ENCODE results near the gene LLPH. TPM values are rescaled to one million over a fixed set of nuclear protein-coding genes. Genes with fewer than 3 reads are reported as not detected.
"Not testable (repeated sequence)": the region's sequence is repeated elsewhere in the genome, so short reads cannot be mapped to it uniquely, and the experiment has no call there.

LLPH gene
- 10 to 100 TPM in 2 of 4 donors, 1 to 10 TPM in 2; 5.0 to 17.5 (median 9.5) TPM for total RNA-seq

- ATAC-seq = peak; percentile 93
- no peaks in the 10 kb centered on the region for H3K9me3 ChIP-seq
- H3K36me3 ChIP-seq = peaks cover 2 to 38% of the 10 kb centered on the region in 2 donors
- 0% methylated on average over 6 to 7 of the region's 49 CpGs for WGBS, 2 donors (ENCODE audit: low coverage in 1 of 2)
- H3K4me3 ChIP-seq = peak within 1 kb of the TSS; percentile 74 to 84
- peak; percentile 42 to 74 for TF ChIP-seq POLR2A (IDR thresholded peaks at IDR 0.05)
- TF ChIP-seq EP300 (IDR thresholded peaks at IDR 0.05) = no peak
- peak; percentile 94 for TF ChIP-seq POLR2AphosphoS5 (IDR thresholded peaks at IDR 0.05)
- TF ChIP-seq CTCF (IDR thresholded peaks at IDR 0.05) = no peak
- peak within 1 kb of the TSS in 3 of 4 donors; percentile 68 to 78 (median 75) for H3K27ac ChIP-seq
- H3K27me3 ChIP-seq = no peaks in the 10 kb centered on the region
- H3K4me1 ChIP-seq = peaks cover 0 to 32% (median 11%) of the 10 kb centered on the region in 3 donors
Measured at GRCh38 chr12:66130267-66131066, at the start of gene LLPH. Gene LLPH (minus strand): TSS chr12:66130750. CDS start chr12:66129106, 1,644 bp downstream.

- Histone ChIP-seq H3K27me3 (peaks cover 2% of the 10 kb centered on the region), H3K4me3 (no peak overlapping the region), H3K27ac (no peak overlapping the region), H3K36me3 (no peaks in the 10 kb centered on the region), H3K4me1 (no peaks in the 10 kb centered on the region), H3K9me3 (no peaks in the 10 kb centered on the region)
- peak; percentile 50 for ATAC-seq
- TF ChIP-seq CTCF (IDR thresholded peaks at IDR 0.05) (no peak), EP300 (IDR thresholded peaks at IDR 0.05) (no peak), POLR2AphosphoS5 (IDR thresholded peaks at IDR 0.05) (no peak), POLR2A (IDR thresholded peaks at IDR 0.05) (no peak)
- 17 to 64% methylated on average over 1 of the region's 1 CpG for WGBS, 2 donors (ENCODE audit: low coverage in 1 of 2)
Measured at GRCh38 chr12:66176105-66176900, 45.8 kb upstream of the LLPH start.

- 71 to 100% methylated on average over 1 to 3 of the region's 54 CpGs for WGBS, 2 donors (ENCODE audit: low coverage in 1 of 2)
- not testable (repeated sequence) for H3K4me1 ChIP-seq, H3K27ac ChIP-seq, H3K4me3 ChIP-seq, H3K36me3 ChIP-seq, ATAC-seq, H3K9me3 ChIP-seq, H3K27me3 ChIP-seq
Measured at GRCh38 chr12:66174391-66175325, 44.1 kb upstream of the LLPH start.

GRCh38 chr12:66170606-66171005 lies 40.1 kb upstream of the LLPH start:
- Histone ChIP-seq H3K4me1 (peaks cover 0 to 31% (median 7%) of the 10 kb centered on the region in 3 donors), H3K9me3 (no peaks in the 10 kb centered on the region), H3K27me3 (no peaks in the 10 kb centered on the region), H3K27ac (peak overlapping the region; percentile 90 to 100 (median 98)), H3K36me3 (no peaks in the 10 kb centered on the region), H3K4me3 (peak overlapping the region; percentile 55 to 65)
- no peak for ATAC-seq
- WGBS, 2 donors (ENCODE audit: low coverage in 1 of 2) = 86 to 100% methylated on average over 2 to 3 of the region's 3 CpGs
- TF ChIP-seq CTCF (IDR thresholded peaks at IDR 0.05) = no peak
- no peak for TF ChIP-seq EP300 (IDR thresholded peaks at IDR 0.05)
- TF ChIP-seq POLR2AphosphoS5 (IDR thresholded peaks at IDR 0.05) = no peak
- no peak for TF ChIP-seq POLR2A (IDR thresholded peaks at IDR 0.05)
